Tibial nerve (tissue), 3 donors: Measurements from ENCODE around the gene PKNOX2.

Experiments used
- POLR2A ChIP-seq, 2 donors: fragments of 450-650 bp; IDR thresholded peaks; one replicate each; pipeline ENCODE4 v1.6.1; 2017; ENCODE audit warnings: antibody characterized with exemption in 2 of 2, mild to moderate bottlenecking in 2 of 2, moderate library complexity in 2 of 2
- TF ChIP-seq, protein P1 (sequence below), 5 experiments: fragments of 200-600 bp in 3 of 5; fragments of 450-650 bp in 2 of 5; sonication (generic) in 3 of 5; IDR thresholded peaks; one replicate each; pipeline ENCODE4 v1.5.1; 2016 to 2019; ENCODE audit warnings: antibody characterized with exemption in 5 of 5, mild to moderate bottlenecking in 3 of 5, moderate library complexity in 2 of 5

- TF ChIP-seq, protein P1, sequence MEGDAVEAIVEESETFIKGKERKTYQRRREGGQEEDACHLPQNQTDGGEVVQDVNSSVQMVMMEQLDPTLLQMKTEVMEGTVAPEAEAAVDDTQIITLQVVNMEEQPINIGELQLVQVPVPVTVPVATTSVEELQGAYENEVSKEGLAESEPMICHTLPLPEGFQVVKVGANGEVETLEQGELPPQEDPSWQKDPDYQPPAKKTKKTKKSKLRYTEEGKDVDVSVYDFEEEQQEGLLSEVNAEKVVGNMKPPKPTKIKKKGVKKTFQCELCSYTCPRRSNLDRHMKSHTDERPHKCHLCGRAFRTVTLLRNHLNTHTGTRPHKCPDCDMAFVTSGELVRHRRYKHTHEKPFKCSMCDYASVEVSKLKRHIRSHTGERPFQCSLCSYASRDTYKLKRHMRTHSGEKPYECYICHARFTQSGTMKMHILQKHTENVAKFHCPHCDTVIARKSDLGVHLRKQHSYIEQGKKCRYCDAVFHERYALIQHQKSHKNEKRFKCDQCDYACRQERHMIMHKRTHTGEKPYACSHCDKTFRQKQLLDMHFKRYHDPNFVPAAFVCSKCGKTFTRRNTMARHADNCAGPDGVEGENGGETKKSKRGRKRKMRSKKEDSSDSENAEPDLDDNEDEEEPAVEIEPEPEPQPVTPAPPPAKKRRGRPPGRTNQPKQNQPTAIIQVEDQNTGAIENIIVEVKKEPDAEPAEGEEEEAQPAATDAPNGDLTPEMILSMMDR (IDR thresholded peaks at IDR 0.05) = no peak
- TF ChIP-seq POLR2A (IDR thresholded peaks at IDR 0.05) = no peak
Measured at GRCh38 chr11:125373426-125374391, 209.2 kb downstream of the PKNOX2 start.
